K562 (cell line): ENCODE results near the gene MPRIP. TPM values are rescaled to one million over a fixed set of nuclear protein-coding genes. Genes with fewer than 3 reads are reported as not detected.

Experiments used
- ATAC-seq: fragments of 200-7000 bp; cut with Tn5 transposase; 3 replicates; pipeline ENCODE4 v1.9.1; 2020; ENCODE audit warnings: moderate library complexity
- BruUV-seq: library from RNA; stranded (reverse); fragments of 400-500 nt; replicated peaks from 2 replicates; lab custom pipeline; 2021; lab: Mats Ljungman, UMichigan
- CTCF ChIA-PET: fragments of 300-600 bp; formaldehyde crosslinking; extraction: SDS; loops from one replicate; lab custom pipeline; 2021; ENCODE audit warnings: low intra/inter-chr PET ratio; lab: Yijun Ruan, JAX
- POLR2A ChIA-PET: fragments of 300-600, 350-650 bp; sonication (Branson Sonifier 250); formaldehyde crosslinking; extraction: SDS; loops from one replicate; lab custom pipeline; 2021; ENCODE audit warnings: antibody characterized with exemption, inconsistent platforms; lab: Yijun Ruan, JAX
- DNase-seq, 4 experiments: peaks; one replicate each; pipeline versions ENCODE4 v3.0.0 to v3.0.0-alpha.2; 2011 to 2018; ENCODE audit warnings: low spot score in 3 of 4, mixed read lengths in 3 of 4; ENCODE audit errors: extremely low read depth in 1 of 4
- FAIRE-seq: peaks from 2 replicates; lab custom pipeline; 2011; peaks lifted over from hg19 to GRCh38; lab: Jason Lieb, UNC
- H2AFZ ChIP-seq: 2 replicates; pipeline ENCODE4 v1.6.0; 2011; ENCODE audit warnings: low read depth, low read length, control low read depth, inconsistent platforms
- H3K27ac ChIP-seq: fragments of 200-600 bp; 3 replicates; pipeline ENCODE4 v1.8.0; 2011; ENCODE audit warnings: low read depth, mild to moderate bottlenecking, control low read depth, inconsistent platforms, low read length, moderate library complexity, mixed read lengths; ENCODE audit errors: extremely low read depth
- H3K27me3 ChIP-seq, 2 experiments: fragments of 300-600 bp in 1 of 2; 2 replicates in 1 of 2; 3 replicates in 1 of 2; pipeline versions ENCODE4 v1.6.0 to v1.8.0; 2011; ENCODE audit warnings: inconsistent platforms in 2 of 2, low read length in 2 of 2, mild to moderate bottlenecking in 1 of 2, mixed read lengths in 1 of 2, moderate library complexity in 1 of 2; ENCODE audit not compliant: control insufficient read depth in 2 of 2, insufficient read depth in 2 of 2
- H3K36me3 ChIP-seq: fragments of 300-600 bp; 3 replicates; pipeline ENCODE4 v1.8.0; 2011; ENCODE audit warnings: mild to moderate bottlenecking, low read length, inconsistent platforms; ENCODE audit not compliant: control insufficient read depth, insufficient read depth
- H3K4me1 ChIP-seq, 2 experiments: fragments of 200-600 bp in 1 of 2; replicated peaks in 1 of 2; 2 replicates in 1 of 2; 3 replicates in 1 of 2; pipeline versions ENCODE4 v1.5.1 to v1.8.0; 2011; ENCODE audit warnings: inconsistent platforms in 2 of 2, low read length in 2 of 2, mild to moderate bottlenecking in 1 of 2, mixed read lengths in 1 of 2, moderate library complexity in 1 of 2; ENCODE audit not compliant: control insufficient read depth in 2 of 2, insufficient read depth in 2 of 2
- H3K4me2 ChIP-seq: 2 replicates; pipeline ENCODE4 v1.6.1; 2011; ENCODE audit warnings: low read length, control low read depth, inconsistent platforms, mixed read lengths; ENCODE audit not compliant: insufficient read depth
- H3K4me3 ChIP-seq: fragments of 200-600 bp; sonication (generic), shearing (Covaris generic); 2 replicates; pipeline ENCODE4 v1.5.1; 2016; ENCODE audit warnings: control low read depth, inconsistent platforms
- H3K79me2 ChIP-seq: fragments of 200-600 bp; 3 replicates; pipeline ENCODE4 v1.8.0; 2011; ENCODE audit warnings: low read length, inconsistent platforms; ENCODE audit not compliant: control insufficient read depth, insufficient read depth
- H3K9ac ChIP-seq, 2 experiments: 2 replicates each; pipeline versions ENCODE4 v1.6.0 to v1.6.1; 2011; ENCODE audit warnings: low read depth in 2 of 2, low read length in 2 of 2, control low read depth in 1 of 2, inconsistent platforms in 1 of 2, mild to moderate bottlenecking in 1 of 2, mixed read lengths in 1 of 2; ENCODE audit not compliant: insufficient read depth in 1 of 2
- H3K9me1 ChIP-seq: one replicate; pipeline ENCODE4 v1.6.0; 2011; ENCODE audit warnings: inconsistent platforms, mild to moderate bottlenecking, low read length, moderate library complexity; ENCODE audit not compliant: control insufficient read depth, insufficient read depth
- H3K9me3 ChIP-seq: replicated peaks from 2 replicates; pipeline ENCODE4 v1.5.1; 2011; ENCODE audit warnings: low read depth, low read length, inconsistent platforms; ENCODE audit not compliant: control insufficient read depth, insufficient read depth
- H4K20me1 ChIP-seq: replicated peaks from 2 replicates; pipeline ENCODE4 v1.6.1; 2011; ENCODE audit warnings: low read length, inconsistent platforms, mixed read lengths; ENCODE audit not compliant: control insufficient read depth, insufficient read depth
- DIDO1 ChIP-seq: fragments of 450-650 bp; IDR thresholded peaks from 2 replicates; pipeline ENCODE4 v1.6.1; 2016; ENCODE audit warnings: low read depth, missing biosample characterization, missing genetic modification characterization
- HNRNPL ChIP-seq: fragments of 200-400 bp; formaldehyde crosslinking; IDR thresholded peaks from 2 replicates; pipeline ENCODE4 v1.6.1; 2017; ENCODE audit warnings: low read depth, mild to moderate bottlenecking, low read length
- JUND ChIP-seq, 2 experiments: IDR thresholded peaks; 2 replicates in 1 of 2; 3 replicates in 1 of 2; pipeline ENCODE4 v1.6.1; 2011; ENCODE audit warnings: borderline replicate concordance in 2 of 2, low read depth in 2 of 2, low read length in 2 of 2, improper control_type of control experiment in 1 of 2, missing biosample characterization in 1 of 2, missing genetic modification characterization in 1 of 2, missing genetic modification reagents in 1 of 2
- KLF10 ChIP-seq: fragments of 250-450 bp; sonication (Bioruptor Pico); IDR thresholded peaks from 2 replicates; pipeline ENCODE4 v1.6.1; 2021; ENCODE audit warnings: matching md5 sums
- SMAD1 ChIP-seq: fragments of 150-350 bp; IDR thresholded peaks from 2 replicates; pipeline ENCODE4 v1.6.1; 2014; ENCODE audit warnings: low read length, low read depth; ENCODE audit not compliant: partially characterized antibody
- SREBF2 ChIP-seq: sonication (generic); formaldehyde crosslinking; IDR thresholded peaks from 2 replicates; pipeline ENCODE4 v1.4.0; 2020; ENCODE audit warnings: mild to moderate bottlenecking, missing genetic modification reagents
- THRAP3 ChIP-seq: fragments of 450-650 bp; IDR thresholded peaks from 2 replicates; pipeline ENCODE4 v1.6.1; 2016; ENCODE audit warnings: mild to moderate bottlenecking, inconsistent platforms, borderline replicate concordance
- ZNF165 ChIP-seq: fragments of 250-450 bp; sonication (Bioruptor Pico); IDR thresholded peaks from 2 replicates; pipeline ENCODE4 v1.4.0; 2020; ENCODE audit warnings: borderline replicate concordance
- WGBS: fragments of 100-300 bp; shearing (Covaris generic); methylation state at CpG from one replicate; pipeline ENCODE4 v1.1.6; 2016; ENCODE audit warnings: low coverage, mixed read lengths; ENCODE audit not compliant: insufficient coverage; ENCODE audit errors: missing lambda C conversion rate; 5-methylcytosine and 5-hydroxymethylcytosine counted together
- in situ Hi-C: fragments of 300-500 bp; cut with MboI; formaldehyde crosslinking; loops from 4 replicates; pipeline ENCODE4 v1.15.0; 2018; ENCODE audit warnings: inconsistent platforms, mixed read lengths
- intact Hi-C: fragments of 100-400 bp; cut with micrococcal nuclease; formaldehyde crosslinking; loops from 2 replicates; pipeline ENCODE4 v1.14.2; 2022
- polyA plus RNA-seq, 8 experiments: library from polyadenylated mRNA; depleted of rRNA in 4 of 8; stranded (reverse) in 5 of 8; unstranded in 3 of 8; fragments of >200 nt; fragmentation: Nextera tagmentation in 2 of 8; fragmentation: Illumina TruSeq in 1 of 8; extraction: Ambion mirVana in 2 of 8; extraction: Trizol in 1 of 8; gene quantifications; 2 replicates each; pipeline versions ENCODE4 v1.2.1 to v1.2.3, GENCODE V29; 2011 to 2014; ENCODE audit warnings: inconsistent platforms in 1 of 8, missing spikeins in 1 of 8
- total RNA-seq, 7 experiments: library from RNA; depleted of rRNA in 6 of 7; stranded (reverse); fragments of >200 nt in 6 of 7; fragmentation: Illumina TruSeq in 2 of 7; extraction: Trizol in 2 of 7; gene quantifications; 2 replicates each; pipeline versions ENCODE4 v1.2.1 to v1.2.3, GENCODE V29; 2011 to 2021; ENCODE audit warnings: low replicate concordance in 1 of 7
- TF ChIP-seq, protein P1 (sequence below): fragments of 250-450 bp; sonication (Bioruptor Pico); IDR thresholded peaks from 2 replicates; pipeline ENCODE4 v1.4.0; 2020; ENCODE audit warnings: mild to moderate bottlenecking, moderate library complexity
- TF ChIP-seq, protein P2 (sequence below): sonication (generic); formaldehyde crosslinking; IDR thresholded peaks from 2 replicates; pipeline ENCODE4 v1.8.0; 2023; ENCODE audit warnings: mild to moderate bottlenecking, missing genetic modification reagents

Gene MPRIP
- total and polyA plus RNA-seq, 9 of the 15 experiments (the other 6 are each of a cell fraction or from before 2014, with no cell fraction given), result 10.0 to 72.6 (median 30.1) TPM

- TF ChIP-seq, protein P1, sequence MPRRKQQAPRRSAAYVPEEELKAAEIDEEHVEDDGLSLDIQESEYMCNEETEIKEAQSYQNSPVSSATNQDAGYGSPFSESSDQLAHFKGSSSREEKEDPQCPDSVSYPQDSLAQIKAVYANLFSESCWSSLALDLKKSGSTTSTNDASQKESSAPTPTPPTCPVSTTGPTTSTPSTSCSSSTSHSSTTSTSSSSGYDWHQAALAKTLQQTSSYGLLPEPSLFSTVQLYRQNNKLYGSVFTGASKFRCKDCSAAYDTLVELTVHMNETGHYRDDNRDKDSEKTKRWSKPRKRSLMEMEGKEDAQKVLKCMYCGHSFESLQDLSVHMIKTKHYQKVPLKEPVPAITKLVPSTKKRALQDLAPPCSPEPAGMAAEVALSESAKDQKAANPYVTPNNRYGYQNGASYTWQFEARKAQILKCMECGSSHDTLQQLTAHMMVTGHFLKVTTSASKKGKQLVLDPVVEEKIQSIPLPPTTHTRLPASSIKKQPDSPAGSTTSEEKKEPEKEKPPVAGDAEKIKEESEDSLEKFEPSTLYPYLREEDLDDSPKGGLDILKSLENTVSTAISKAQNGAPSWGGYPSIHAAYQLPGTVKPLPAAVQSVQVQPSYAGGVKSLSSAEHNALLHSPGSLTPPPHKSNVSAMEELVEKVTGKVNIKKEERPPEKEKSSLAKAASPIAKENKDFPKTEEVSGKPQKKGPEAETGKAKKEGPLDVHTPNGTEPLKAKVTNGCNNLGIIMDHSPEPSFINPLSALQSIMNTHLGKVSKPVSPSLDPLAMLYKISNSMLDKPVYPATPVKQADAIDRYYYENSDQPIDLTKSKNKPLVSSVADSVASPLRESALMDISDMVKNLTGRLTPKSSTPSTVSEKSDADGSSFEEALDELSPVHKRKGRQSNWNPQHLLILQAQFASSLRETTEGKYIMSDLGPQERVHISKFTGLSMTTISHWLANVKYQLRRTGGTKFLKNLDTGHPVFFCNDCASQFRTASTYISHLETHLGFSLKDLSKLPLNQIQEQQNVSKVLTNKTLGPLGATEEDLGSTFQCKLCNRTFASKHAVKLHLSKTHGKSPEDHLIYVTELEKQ (CRISPR knock-in tag), result no peak
- TF ChIP-seq DIDO1 (tag), result no peak
- TF ChIP-seq SMAD1, result no peak
Measured at GRCh38 chr17:17206124-17206912, 164.1 kb downstream of the MPRIP start, which contains the start of gene PLD6 (continued).

GRCh38 chr17:17206913-17207335, 164.7 kb downstream of the MPRIP start:
- in situ Hi-C loops (no loop called here), intact Hi-C loops (loop anchor here (2.0 kb wide), 1 partner anchor 74 kb away; the partner anchor contains the start of gene COPS3)
- no peak for DNase-seq
- FAIRE-seq, result no peak
- Histone ChIP-seq H3K27ac (peak overlapping the region; percentile 92), H2AFZ (peak overlapping the region; percentile 94), H3K9me1 (no peaks in the 10 kb centered on the region), H3K9me3 (no peaks in the 10 kb centered on the region), H3K36me3 (peaks cover 35% of the 10 kb centered on the region; the same call in 2 of the 3 replicates), H3K4me3 (no peak overlapping the region), H3K79me2 (peaks cover 40% of the 10 kb centered on the region), H3K9ac (peak overlapping the region; percentile 88 to 97), H3K27me3 (no peaks in the 10 kb centered on the region), H3K4me1 (peaks cover 10 to 39% of the 10 kb centered on the region in 2 experiments; a peak in 4 of 5 replicates), H4K20me1 (no peaks in the 10 kb centered on the region), H3K4me2 (peak overlapping the region; percentile 3; the same call in 1 of the 2 replicates)
- 52% methylated on average over 8 of the region's 16 CpGs for WGBS
- ChIA-PET CTCF (no interaction called here), POLR2A (interaction anchor here (1.2 kb wide), 1 partner anchor 61 kb away, joined by 3 read pairs; no protein-coding TSS in a partner anchor)
- no TSS peak for BruUV-seq
- no peak; the same call in 2 of the 3 replicates for ATAC-seq
- TF ChIP-seq SREBF2 (CRISPR knock-in tag), result no peak
- TF ChIP-seq JUND (IDR thresholded peaks at IDR 0.05; ENCODE audit: borderline replicate concordance, low read depth, low read length), result no peak
- TF ChIP-seq JUND (tag; IDR thresholded peaks at IDR 0.05; ENCODE audit: borderline replicate concordance, low read depth, low read length), result no peak
- no peak for TF ChIP-seq HNRNPL
- TF ChIP-seq KLF10 (CRISPR knock-in tag), result no peak
- TF ChIP-seq THRAP3, result 0 out of 2 replicates have a peak, but pooled peaks have one; percentile 30
- no peak for TF ChIP-seq ZNF165 (CRISPR knock-in tag)
- TF ChIP-seq, protein P2, sequence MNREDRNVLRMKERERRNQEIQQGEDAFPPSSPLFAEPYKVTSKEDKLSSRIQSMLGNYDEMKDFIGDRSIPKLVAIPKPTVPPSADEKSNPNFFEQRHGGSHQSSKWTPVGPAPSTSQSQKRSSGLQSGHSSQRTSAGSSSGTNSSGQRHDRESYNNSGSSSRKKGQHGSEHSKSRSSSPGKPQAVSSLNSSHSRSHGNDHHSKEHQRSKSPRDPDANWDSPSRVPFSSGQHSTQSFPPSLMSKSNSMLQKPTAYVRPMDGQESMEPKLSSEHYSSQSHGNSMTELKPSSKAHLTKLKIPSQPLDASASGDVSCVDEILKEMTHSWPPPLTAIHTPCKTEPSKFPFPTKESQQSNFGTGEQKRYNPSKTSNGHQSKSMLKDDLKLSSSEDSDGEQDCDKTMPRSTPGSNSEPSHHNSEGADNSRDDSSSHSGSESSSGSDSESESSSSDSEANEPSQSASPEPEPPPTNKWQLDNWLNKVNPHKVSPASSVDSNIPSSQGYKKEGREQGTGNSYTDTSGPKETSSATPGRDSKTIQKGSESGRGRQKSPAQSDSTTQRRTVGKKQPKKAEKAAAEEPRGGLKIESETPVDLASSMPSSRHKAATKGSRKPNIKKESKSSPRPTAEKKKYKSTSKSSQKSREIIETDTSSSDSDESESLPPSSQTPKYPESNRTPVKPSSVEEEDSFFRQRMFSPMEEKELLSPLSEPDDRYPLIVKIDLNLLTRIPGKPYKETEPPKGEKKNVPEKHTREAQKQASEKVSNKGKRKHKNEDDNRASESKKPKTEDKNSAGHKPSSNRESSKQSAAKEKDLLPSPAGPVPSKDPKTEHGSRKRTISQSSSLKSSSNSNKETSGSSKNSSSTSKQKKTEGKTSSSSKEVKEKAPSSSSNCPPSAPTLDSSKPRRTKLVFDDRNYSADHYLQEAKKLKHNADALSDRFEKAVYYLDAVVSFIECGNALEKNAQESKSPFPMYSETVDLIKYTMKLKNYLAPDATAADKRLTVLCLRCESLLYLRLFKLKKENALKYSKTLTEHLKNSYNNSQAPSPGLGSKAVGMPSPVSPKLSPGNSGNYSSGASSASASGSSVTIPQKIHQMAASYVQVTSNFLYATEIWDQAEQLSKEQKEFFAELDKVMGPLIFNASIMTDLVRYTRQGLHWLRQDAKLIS (CRISPR knock-in tag), result 0 out of 2 replicates have a peak, but pooled peaks have one; percentile 5
